Gastrocnemius medialis (tissue), 4 donors: ENCODE measurements around the gene PDAP1. TPM values are rescaled to one million over a fixed set of nuclear protein-coding genes. Genes with fewer than 3 reads are reported as not detected.
"Not testable (repeated sequence)": the region's sequence is repeated elsewhere in the genome, so short reads cannot be mapped to it uniquely, and the experiment has no call there.

ENCODE experiments used
- ATAC-seq, 2 donors: fragments of 150-250 bp; one replicate each; pipeline ENCODE4 v1.9.1; 2016
- DNase-seq, 2 donors: peaks; one replicate each; pipeline ENCODE4 v3.0.0-alpha.2; 2019
- H3K27ac ChIP-seq, 4 donors: fragments of 200-600 bp; sonication (generic); 1 replicate in 1 of 4; 2 replicates in 3 of 4; pipeline ENCODE4 v1.5.1; 2016 to 2018; ENCODE audit warnings: mild to moderate bottlenecking in 2 of 4, moderate library complexity in 1 of 4
- H3K27me3 ChIP-seq, 3 donors: fragments of 200-600 bp; sonication (generic) in 2 of 3; 1 replicate in 1 of 3; 2 replicates in 2 of 3; pipeline versions ENCODE4 v1.5.1 to v1.6.0; 2016 to 2019; ENCODE audit warnings: mild to moderate bottlenecking in 1 of 3, moderate library complexity in 1 of 3
- H3K36me3 ChIP-seq, 2 donors: fragments of 200-600 bp; sonication (generic) in 1 of 2; one replicate each; pipeline ENCODE4 v1.5.1; 2017 to 2018
- H3K4me1 ChIP-seq, 2 donors: fragments of 200-600 bp; sonication (generic) in 1 of 2; one replicate each; pipeline ENCODE4 v1.5.1; 2016 to 2017; ENCODE audit warnings: mild to moderate bottlenecking in 2 of 2
- H3K4me3 ChIP-seq, 4 donors: fragments of 200-600 bp; sonication (generic) in 3 of 4; 1 replicate in 1 of 4; 2 replicates in 3 of 4; pipeline ENCODE4 v1.5.1; 2016 to 2019; ENCODE audit warnings: mild to moderate bottlenecking in 2 of 4
- H3K9me3 ChIP-seq, 3 donors: fragments of 200-600 bp; sonication (generic) in 2 of 3; 1 replicate in 1 of 3; 2 replicates in 2 of 3; pipeline ENCODE4 v1.5.1; 2016 to 2019
- POLR2A ChIP-seq, 2 donors: fragments of 450-650 bp; IDR thresholded peaks; one replicate each; pipeline ENCODE4 v1.6.1; 2017; ENCODE audit warnings: antibody characterized with exemption in 2 of 2, mild to moderate bottlenecking in 2 of 2, moderate library complexity in 2 of 2
- in situ Hi-C, 4 donors: fragments of 200-750 bp; cut with MboI; loops; one replicate each; pipeline versions ENCODE4 v1.15.0 to v1.8.0; 2017; ENCODE audit warnings: low sequenced_read_pairs in 4 of 4
- intact Hi-C: fragments of 100-400 bp; cut with DNase I; formaldehyde crosslinking; loops from one replicate; pipeline ENCODE4 v1.15.1; 2023; ENCODE audit warnings: low total_unique reads
- total RNA-seq, 4 donors: library from RNA; depleted of rRNA; stranded (reverse); fragments of >200 nt; gene quantifications; one replicate each; pipeline versions ENCODE4 v1.1.0 to v1.2.3, GENCODE V29; 2016
- TF ChIP-seq, protein P1 (sequence below), 5 experiments: fragments of 450-650 bp in 3 of 5; fragments of 200-600 bp in 2 of 5; sonication (generic) in 2 of 5; IDR thresholded peaks in 4 of 5; conservative IDR thresholded peaks in 1 of 5; 1 replicate in 4 of 5; 2 replicates in 1 of 5; pipeline ENCODE4 v1.5.1; 2016 to 2019; ENCODE audit warnings: antibody characterized with exemption in 5 of 5, mild to moderate bottlenecking in 3 of 5, moderate library complexity in 3 of 5

PDAP1 gene
- total RNA-seq, 4 donors from 2014 or later, result 81.7 to 258 (median 198) TPM

DNA sequence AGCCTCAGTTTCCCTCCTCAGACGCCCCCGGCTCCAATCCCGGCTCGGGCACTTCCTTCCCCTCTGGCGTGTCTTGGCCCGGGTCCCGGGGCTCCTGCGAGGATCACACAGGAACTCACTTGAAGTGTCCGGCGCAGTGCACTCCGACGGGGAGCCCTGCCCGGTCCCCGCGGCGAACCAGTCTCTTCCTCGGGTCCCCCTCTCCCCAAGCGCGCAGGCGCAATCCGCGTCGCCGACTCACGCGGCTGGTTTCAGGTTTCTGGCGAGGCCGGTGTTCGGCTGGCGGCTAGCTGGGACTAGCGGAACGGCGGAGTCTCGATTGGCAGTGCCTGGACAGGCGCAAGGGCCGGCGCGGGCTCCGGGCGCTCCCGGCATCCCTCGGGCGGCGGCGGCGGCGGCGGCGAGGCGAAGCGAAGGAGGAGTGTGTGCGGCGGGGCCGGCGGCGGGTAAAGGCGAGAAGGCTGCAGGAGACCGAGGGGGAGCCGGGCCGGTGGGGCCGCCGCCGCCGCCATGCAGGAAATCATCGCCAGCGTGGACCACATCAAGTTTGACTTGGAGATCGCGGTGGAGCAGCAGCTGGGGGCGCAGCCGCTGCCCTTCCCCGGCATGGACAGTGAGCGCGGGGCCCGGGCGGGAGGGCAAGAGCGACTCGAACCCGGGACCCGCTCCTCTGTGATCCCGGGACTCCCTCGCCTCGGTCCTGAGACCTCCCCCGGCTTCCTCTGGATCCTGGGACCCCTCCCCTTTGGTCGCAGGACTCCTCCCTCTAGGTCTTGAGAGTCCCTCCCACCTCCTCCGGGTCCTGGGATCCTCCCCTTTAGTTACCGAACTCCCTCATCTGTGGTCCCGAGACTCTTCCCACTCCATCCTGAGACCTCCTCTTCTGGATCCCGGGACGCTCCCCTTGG lies 30.4 kb upstream of the PDAP1 start, which contains the start of the genes CPSF4 and PTCD1:
TSS of gene CPSF4 (plus strand) at position 371 of the 908 bp plus-strand sequence. CDS start at position 511, 140 bp downstream.
TSS of gene PTCD1 (minus strand) at position 226 of the 908 bp plus-strand sequence. CDS start 3,556 bp downstream, outside the sequence.
- in situ Hi-C loops (no loop called here), intact Hi-C loops (loop anchor here (1.0 to 2.0 kb wide), 3 partner anchors 28 to 66 kb away; partner anchors contain the start of genes ATP5MF, BUD31, PDAP1 and ZKSCAN5)
- H3K27me3 ChIP-seq, result no peaks in the 10 kb centered on the region
- peak within 1 kb of the TSS; percentile 92 to 98 (median 96) for H3K27ac ChIP-seq
- H3K36me3 ChIP-seq, result peaks cover 0 to 25% of the 10 kb centered on the region in 2 donors
- peak; percentile 94 to 97 for ATAC-seq
- H3K4me1 ChIP-seq, result peaks cover 28 to 37% of the 10 kb centered on the region in 2 donors
- DNase-seq, result peak; percentile 95 to 96
- no peaks in the 10 kb centered on the region for H3K9me3 ChIP-seq
- TF ChIP-seq POLR2A (IDR thresholded peaks at IDR 0.05), result peak; percentile 78 to 85
- TF ChIP-seq, protein P1, sequence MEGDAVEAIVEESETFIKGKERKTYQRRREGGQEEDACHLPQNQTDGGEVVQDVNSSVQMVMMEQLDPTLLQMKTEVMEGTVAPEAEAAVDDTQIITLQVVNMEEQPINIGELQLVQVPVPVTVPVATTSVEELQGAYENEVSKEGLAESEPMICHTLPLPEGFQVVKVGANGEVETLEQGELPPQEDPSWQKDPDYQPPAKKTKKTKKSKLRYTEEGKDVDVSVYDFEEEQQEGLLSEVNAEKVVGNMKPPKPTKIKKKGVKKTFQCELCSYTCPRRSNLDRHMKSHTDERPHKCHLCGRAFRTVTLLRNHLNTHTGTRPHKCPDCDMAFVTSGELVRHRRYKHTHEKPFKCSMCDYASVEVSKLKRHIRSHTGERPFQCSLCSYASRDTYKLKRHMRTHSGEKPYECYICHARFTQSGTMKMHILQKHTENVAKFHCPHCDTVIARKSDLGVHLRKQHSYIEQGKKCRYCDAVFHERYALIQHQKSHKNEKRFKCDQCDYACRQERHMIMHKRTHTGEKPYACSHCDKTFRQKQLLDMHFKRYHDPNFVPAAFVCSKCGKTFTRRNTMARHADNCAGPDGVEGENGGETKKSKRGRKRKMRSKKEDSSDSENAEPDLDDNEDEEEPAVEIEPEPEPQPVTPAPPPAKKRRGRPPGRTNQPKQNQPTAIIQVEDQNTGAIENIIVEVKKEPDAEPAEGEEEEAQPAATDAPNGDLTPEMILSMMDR (IDR thresholded peaks at IDR 0.05 in 4 of 5, conservative IDR thresholded peaks at IDR 0.05 in 1 of 5), result no peak
- H3K4me3 ChIP-seq, result peak within 1 kb of the TSS; percentile 83 to 99 (median 96)

DNA sequence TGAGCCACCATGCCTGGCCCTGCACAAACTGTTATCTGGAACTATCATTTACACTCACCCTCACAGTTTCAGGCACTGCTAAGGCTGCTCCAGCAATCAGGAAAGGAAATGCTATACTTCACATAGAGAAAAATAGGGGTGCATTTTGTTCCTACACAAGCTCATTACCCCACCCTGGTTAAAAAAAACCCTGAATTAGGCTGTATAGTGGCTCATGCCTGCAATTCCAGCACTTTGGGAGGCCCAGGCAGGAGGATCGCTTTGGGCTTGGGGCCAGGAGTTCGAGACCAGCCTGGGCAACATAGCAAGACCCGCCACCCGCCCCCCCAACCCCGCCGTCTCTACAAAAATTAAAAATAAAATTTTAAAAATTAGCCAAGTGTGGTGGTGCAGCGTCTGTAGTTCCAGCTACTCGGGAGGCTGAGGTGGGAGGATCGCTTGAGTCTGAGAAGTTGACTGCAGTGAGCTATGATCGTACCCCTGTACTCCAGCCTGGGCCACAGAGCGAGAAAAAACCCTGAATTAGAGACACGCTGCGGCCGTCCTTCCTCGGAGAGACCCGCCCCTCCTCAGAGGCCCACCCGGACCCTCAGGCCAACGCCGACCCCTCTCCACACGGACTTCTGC lies 29.7 kb upstream of the PDAP1 start:
- peaks cover 28 to 37% of the 10 kb centered on the region in 2 donors for H3K4me1 ChIP-seq
- peak; percentile 31 to 44 for ATAC-seq
- intact Hi-C loops, result loop anchor here (1.0 to 2.0 kb wide), 3 partner anchors 29 to 67 kb away; partner anchors contain the start of genes ATP5MF, BUD31, PDAP1 and ZKSCAN5
- H3K27ac ChIP-seq, result peak overlapping the region; percentile 92 to 98 (median 96)
- in situ Hi-C loops, result no loop called here
- no peaks in the 10 kb centered on the region for H3K9me3 ChIP-seq
- no peaks in the 10 kb centered on the region for H3K27me3 ChIP-seq
- H3K36me3 ChIP-seq, result peaks cover 0 to 25% of the 10 kb centered on the region in 2 donors
- DNase-seq, result no peak
- TF ChIP-seq POLR2A (IDR thresholded peaks at IDR 0.05), result no peak
- H3K4me3 ChIP-seq, result peak overlapping the region; percentile 83 to 99 (median 96)

DNA sequence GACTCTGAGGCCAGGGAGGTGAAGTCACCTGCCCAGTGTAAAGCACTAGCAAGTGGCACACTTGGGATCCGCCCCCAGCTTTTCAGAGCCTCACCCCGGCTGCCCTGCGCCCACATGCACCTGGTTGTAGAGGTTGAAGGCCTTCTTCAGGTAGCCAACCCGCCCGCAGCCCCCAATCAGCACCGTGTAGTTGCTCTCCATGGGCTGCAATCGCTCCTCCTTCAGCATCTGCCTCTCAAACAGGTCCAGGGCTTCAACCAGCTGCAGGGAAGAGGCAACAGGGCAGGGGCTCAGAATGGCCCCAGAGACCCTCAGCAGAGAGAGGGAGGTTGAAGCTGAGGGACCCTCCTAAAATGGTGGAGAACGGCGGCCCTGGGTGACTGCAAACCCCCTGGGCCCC lies 24.8 kb upstream of the PDAP1 start:
- no peaks in the 10 kb centered on the region for H3K9me3 ChIP-seq
- H3K4me3 ChIP-seq, result no peak overlapping the region
- no peak for ATAC-seq
- peaks cover 7% of the 10 kb centered on the region in 2 donors for H3K4me1 ChIP-seq
- in situ Hi-C loops, result no loop called here
- no peaks in the 10 kb centered on the region for H3K27me3 ChIP-seq
- TF ChIP-seq, protein P1 (IDR thresholded peaks at IDR 0.05 in 4 of 5, conservative IDR thresholded peaks at IDR 0.05 in 1 of 5), result no peak
- no peak for TF ChIP-seq POLR2A (IDR thresholded peaks at IDR 0.05)
- peaks cover 0 to 64% of the 10 kb centered on the region in 2 donors for H3K36me3 ChIP-seq
- intact Hi-C loops, result no loop called here
- no peak overlapping the region for H3K27ac ChIP-seq
- no peak for DNase-seq

DNA sequence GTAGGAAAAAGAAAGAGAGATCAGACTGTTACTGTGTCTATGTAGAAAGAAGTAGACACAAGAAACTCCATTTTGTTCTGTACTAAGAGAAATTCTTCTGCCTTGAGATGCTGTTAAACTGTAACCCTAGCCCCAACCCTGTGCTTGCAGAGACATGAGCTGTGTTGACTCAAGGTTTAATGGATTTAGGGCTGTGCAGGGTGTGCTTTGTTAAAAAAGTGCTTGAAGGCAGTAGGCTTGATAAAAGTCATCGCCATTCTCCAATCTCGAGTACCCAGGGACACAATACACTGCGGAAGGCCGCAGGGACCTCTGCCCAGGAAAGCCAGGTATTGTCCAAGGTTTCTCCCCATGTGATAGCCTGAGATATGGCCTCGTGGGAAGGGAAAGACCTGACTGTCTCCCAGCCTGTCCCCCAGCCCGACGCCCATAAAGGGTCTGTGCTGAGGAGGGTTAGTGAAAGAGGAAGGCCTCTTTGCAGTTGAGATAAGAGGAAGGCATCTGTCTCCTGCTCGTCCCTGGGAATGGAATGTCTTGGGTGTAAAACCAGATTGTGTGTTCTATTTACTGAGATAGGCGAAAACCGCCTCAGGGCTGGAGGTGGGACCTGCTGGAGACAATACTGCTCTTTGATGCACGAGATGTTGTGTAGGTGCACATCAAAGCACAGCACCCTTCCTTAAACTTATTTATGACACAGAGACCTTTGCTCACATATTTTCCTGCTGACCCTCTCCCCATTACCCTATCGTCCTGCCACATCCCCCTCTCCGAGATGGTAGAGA lies 23.6 kb upstream of the PDAP1 start:
- H3K36me3 ChIP-seq, result peaks cover 0 to 67% of the 10 kb centered on the region in 2 donors
- H3K9me3 ChIP-seq, H3K27me3 ChIP-seq, H3K4me3 ChIP-seq, DNase-seq, in situ Hi-C loops, intact Hi-C loops, H3K27ac ChIP-seq, H3K4me1 ChIP-seq, ATAC-seq: not testable (repeated sequence)

DNA sequence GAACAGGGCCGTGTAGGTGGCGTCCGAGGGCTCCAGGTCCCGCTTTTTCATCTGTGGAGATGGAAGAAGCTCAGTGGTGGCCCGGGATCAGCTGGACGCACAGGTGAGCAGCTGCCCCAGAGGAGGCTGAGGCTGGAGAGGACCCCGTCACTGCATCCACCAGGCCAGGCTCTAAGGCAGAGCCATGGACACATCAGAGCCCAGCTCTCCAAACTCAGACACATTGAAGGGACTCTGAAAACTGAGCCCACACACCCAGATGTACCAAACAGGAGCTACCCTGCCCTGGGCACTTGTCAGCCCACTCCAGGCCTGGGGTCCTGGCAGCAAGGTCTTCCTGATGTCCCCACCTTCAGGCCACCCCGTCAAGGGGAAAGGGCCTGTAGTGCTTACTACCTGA lies 21.4 kb upstream of the PDAP1 start:
- no peak overlapping the region for H3K27ac ChIP-seq
- no peak for DNase-seq
- peaks cover 0 to 74% of the 10 kb centered on the region in 2 donors for H3K36me3 ChIP-seq
- intact Hi-C loops (no loop called here), in situ Hi-C loops (no loop called here)
- H3K27me3 ChIP-seq, result no peaks in the 10 kb centered on the region
- ATAC-seq, result no peak
- no peak for TF ChIP-seq POLR2A (IDR thresholded peaks at IDR 0.05)
- TF ChIP-seq, protein P1 (IDR thresholded peaks at IDR 0.05 in 4 of 5, conservative IDR thresholded peaks at IDR 0.05 in 1 of 5), result no peak
- H3K4me3 ChIP-seq, result no peak overlapping the region
- H3K4me1 ChIP-seq, result no peaks in the 10 kb centered on the region
- H3K9me3 ChIP-seq, result no peaks in the 10 kb centered on the region
